Mesenchymal stem cell (in vitro differentiated cells and primary cell): ENCODE data around the gene ESRRB.

ENCODE experiments used
- DNase-seq: peaks from one replicate; pipeline ENCODE4 v3.0.0-alpha.2; 2013
- H2AFZ ChIP-seq: one replicate; pipeline ENCODE4 v1.6.1; 2013; ENCODE audit warnings: low read depth, mild to moderate bottlenecking, control low read depth, inconsistent platforms, low read length, moderate library complexity
- H2AK5ac ChIP-seq: 2 replicates; pipeline ENCODE4 v1.6.1; 2013; ENCODE audit warnings: low read length, moderate library complexity, mild to moderate bottlenecking, inconsistent platforms; ENCODE audit not compliant: severe bottlenecking
- H2BK120ac ChIP-seq: one replicate; pipeline ENCODE4 v1.6.1; 2013; ENCODE audit warnings: low read depth, mild to moderate bottlenecking, inconsistent platforms, low read length, moderate library complexity
- H2BK12ac ChIP-seq, 2 experiments: one replicate each; pipeline ENCODE4 v1.6.1; 2013; ENCODE audit warnings: inconsistent platforms in 2 of 2, low read length in 2 of 2, mild to moderate bottlenecking in 2 of 2, moderate library complexity in 2 of 2, control low read depth in 1 of 2
- H2BK15ac ChIP-seq: one replicate; pipeline ENCODE4 v1.6.1; 2013; ENCODE audit warnings: mild to moderate bottlenecking, low read depth, inconsistent platforms; ENCODE audit not compliant: poor library complexity, severe bottlenecking
- H2BK5ac ChIP-seq: 2 replicates; pipeline ENCODE4 v1.6.1; 2013; ENCODE audit warnings: low read depth, mild to moderate bottlenecking, low read length, control low read depth, inconsistent platforms; ENCODE audit not compliant: poor library complexity, severe bottlenecking
- H3K14ac ChIP-seq, 2 experiments: one replicate each; pipeline ENCODE4 v1.6.1; 2013; ENCODE audit warnings: inconsistent platforms in 2 of 2, low read length in 2 of 2, control low read depth in 1 of 2, mild to moderate bottlenecking in 1 of 2, moderate library complexity in 1 of 2
- H3K18ac ChIP-seq, 2 experiments: one replicate each; pipeline ENCODE4 v1.6.1; 2013; ENCODE audit warnings: inconsistent platforms in 2 of 2, low read length in 2 of 2, control low read depth in 1 of 2, low read depth in 1 of 2, mild to moderate bottlenecking in 1 of 2
- H3K23ac ChIP-seq, 2 experiments: one replicate each; pipeline ENCODE4 v1.6.1; 2013; ENCODE audit warnings: inconsistent platforms in 2 of 2, low read length in 2 of 2, mild to moderate bottlenecking in 2 of 2, moderate library complexity in 2 of 2, control low read depth in 1 of 2
- H3K27ac ChIP-seq: 2 replicates; pipeline ENCODE4 v1.5.1; 2013; ENCODE audit warnings: mild to moderate bottlenecking, moderate library complexity, low read length, control low read depth, inconsistent platforms; ENCODE audit not compliant: poor library complexity, severe bottlenecking
- H3K27me3 ChIP-seq, 2 experiments: 2 replicates each; pipeline versions ENCODE4 v1.6.1 to v1.7.0; 2013; ENCODE audit warnings: low read length in 2 of 2, mild to moderate bottlenecking in 2 of 2, moderate library complexity in 2 of 2, control low read depth in 1 of 2, inconsistent platforms in 1 of 2; ENCODE audit not compliant: control insufficient read depth in 1 of 2, insufficient read depth in 1 of 2
- H3K36me3 ChIP-seq, 2 experiments: 2 replicates each; pipeline versions ENCODE4 v1.6.1 to v1.7.0; 2013; ENCODE audit warnings: low read length in 2 of 2, control low read depth in 1 of 2, inconsistent platforms in 1 of 2, low read depth in 1 of 2, mild to moderate bottlenecking in 1 of 2; ENCODE audit not compliant: insufficient read depth in 2 of 2, control insufficient read depth in 1 of 2
- H3K4ac ChIP-seq, 2 experiments: one replicate each; pipeline ENCODE4 v1.6.1; 2013; ENCODE audit warnings: inconsistent platforms in 2 of 2, low read length in 2 of 2, mild to moderate bottlenecking in 2 of 2, moderate library complexity in 2 of 2, control low read depth in 1 of 2, low read depth in 1 of 2
- H3K4me1 ChIP-seq: 2 replicates; pipeline ENCODE4 v1.6.1; 2013; ENCODE audit warnings: low read depth, low read length, control low read depth; ENCODE audit not compliant: control insufficient read depth, insufficient read depth
- H3K4me2 ChIP-seq: 2 replicates; pipeline ENCODE4 v1.6.1; 2013; ENCODE audit warnings: low read length, mild to moderate bottlenecking, inconsistent platforms; ENCODE audit not compliant: poor library complexity, severe bottlenecking
- H3K4me3 ChIP-seq, 2 experiments: 2 replicates each; pipeline versions ENCODE4 v1.5.1 to v1.7.0; 2013; ENCODE audit warnings: low read length in 2 of 2, mild to moderate bottlenecking in 2 of 2, control low read depth in 1 of 2, low read depth in 1 of 2; ENCODE audit not compliant: insufficient read depth in 1 of 2
- H3K79me1 ChIP-seq: replicated peaks from 2 replicates; pipeline ENCODE4 v1.6.1; 2013; ENCODE audit warnings: mild to moderate bottlenecking, control low read depth, low read length, inconsistent platforms; ENCODE audit not compliant: poor library complexity, severe bottlenecking
- H3K9ac ChIP-seq: 2 replicates; pipeline ENCODE4 v1.7.0; 2013; ENCODE audit warnings: mild to moderate bottlenecking, low read length, moderate library complexity
- H3K9me3 ChIP-seq: 2 replicates; pipeline ENCODE4 v1.7.0; 2013; ENCODE audit warnings: mild to moderate bottlenecking, low read length; ENCODE audit not compliant: control insufficient read depth
- H4K8ac ChIP-seq: one replicate; pipeline ENCODE4 v1.6.1; 2013; ENCODE audit warnings: inconsistent platforms, mild to moderate bottlenecking, low read length, moderate library complexity
- H4K91ac ChIP-seq: one replicate; pipeline ENCODE4 v1.6.1; 2013; ENCODE audit warnings: mild to moderate bottlenecking, low read length, inconsistent platforms
- WGBS: methylation state at CpG from one replicate; pipeline ENCODE4 v1.1.7; 2013; ENCODE audit warnings: mixed read lengths; 5-methylcytosine and 5-hydroxymethylcytosine counted together

The ESRRB gene

GRCh38 chr14:76424359-76424758 is 48.4 kb downstream of the ESRRB start:
- no peak overlapping the region for H4K91ac ChIP-seq
- no peak overlapping the region for H2AK5ac ChIP-seq
- H3K23ac ChIP-seq = no peak overlapping the region
- H2BK120ac ChIP-seq = no peak overlapping the region
- H4K8ac ChIP-seq = no peak overlapping the region
- H2AFZ ChIP-seq = no peak overlapping the region
- no peaks in the 10 kb centered on the region for H3K9me3 ChIP-seq
- no peak overlapping the region for H3K27ac ChIP-seq
- DNase-seq = no peak
- H3K4me3 ChIP-seq = no peak overlapping the region
- no peak overlapping the region for H3K4ac ChIP-seq
- no peak overlapping the region for H3K18ac ChIP-seq
- H2BK5ac ChIP-seq = no peak overlapping the region
- no peaks in the 10 kb centered on the region for H3K4me1 ChIP-seq
- H3K36me3 ChIP-seq = no peaks in the 10 kb centered on the region
- H3K14ac ChIP-seq = no peak overlapping the region
- no peak overlapping the region for H2BK12ac ChIP-seq
- H3K9ac ChIP-seq = no peak overlapping the region
- peaks cover 0 to 16% of the 10 kb centered on the region in 2 experiments for H3K27me3 ChIP-seq
- H2BK15ac ChIP-seq = no peak overlapping the region
- 70% methylated on average over 4 of the region's 4 CpGs for WGBS
- no peak overlapping the region for H3K4me2 ChIP-seq
- H3K79me1 ChIP-seq = no peaks in the 10 kb centered on the region

GRCh38 chr14:76426161-76426696 is 50.3 kb downstream of the ESRRB start:
- H2BK12ac ChIP-seq = no peak overlapping the region
- no peaks in the 10 kb centered on the region for H3K36me3 ChIP-seq
- no peak for DNase-seq
- H4K91ac ChIP-seq = no peak overlapping the region
- 67% methylated on average over 1 of the region's 1 CpG for WGBS
- H3K23ac ChIP-seq = no peak overlapping the region
- H3K27me3 ChIP-seq = peaks cover 0 to 23% of the 10 kb centered on the region in 2 experiments
- no peak overlapping the region for H3K14ac ChIP-seq
- no peak overlapping the region for H3K4me2 ChIP-seq
- no peak overlapping the region for H2AK5ac ChIP-seq
- no peaks in the 10 kb centered on the region for H3K4me1 ChIP-seq
- no peaks in the 10 kb centered on the region for H3K9me3 ChIP-seq
- no peak overlapping the region for H2BK120ac ChIP-seq
- H3K4me3 ChIP-seq = no peak overlapping the region
- no peak overlapping the region for H2BK5ac ChIP-seq
- H3K9ac ChIP-seq = no peak overlapping the region
- H3K18ac ChIP-seq = no peak overlapping the region
- H4K8ac ChIP-seq = no peak overlapping the region
- no peak overlapping the region for H3K27ac ChIP-seq
- no peak overlapping the region for H2BK15ac ChIP-seq
- H3K4ac ChIP-seq = no peak overlapping the region
- no peaks in the 10 kb centered on the region for H3K79me1 ChIP-seq
- no peak overlapping the region for H2AFZ ChIP-seq

GRCh38 chr14:76428611-76429010 is 52.7 kb downstream of the ESRRB start:
- Histone ChIP-seq H3K4me1 (no peaks in the 10 kb centered on the region), H3K36me3 (no peaks in the 10 kb centered on the region), H3K79me1 (no peaks in the 10 kb centered on the region), H3K9ac (no peak overlapping the region), H3K23ac (no peak overlapping the region), H3K27me3 (peaks cover 3 to 30% of the 10 kb centered on the region in 2 experiments), H4K8ac (no peak overlapping the region), H2BK12ac (no peak overlapping the region), H2AFZ (no peak overlapping the region), H3K4me2 (no peak overlapping the region), H2BK120ac (no peak overlapping the region), H3K4ac (no peak overlapping the region), H3K4me3 (no peak overlapping the region), H2BK15ac (no peak overlapping the region), H3K27ac (no peak overlapping the region), H4K91ac (no peak overlapping the region), H2BK5ac (no peak overlapping the region), H3K14ac (no peak overlapping the region), H3K9me3 (no peaks in the 10 kb centered on the region), H3K18ac (no peak overlapping the region), H2AK5ac (no peak overlapping the region)
- 83% methylated on average over 7 of the region's 7 CpGs for WGBS
- no peak for DNase-seq

- Histone ChIP-seq H2BK12ac (no peak overlapping the region), H3K4me2 (no peak overlapping the region), H3K9me3 (no peaks in the 10 kb centered on the region), H3K27me3 (peaks cover 3 to 28% of the 10 kb centered on the region in 2 experiments), H2BK15ac (no peak overlapping the region), H3K27ac (no peak overlapping the region), H2AK5ac (no peak overlapping the region), H3K4me1 (no peaks in the 10 kb centered on the region), H3K18ac (no peak overlapping the region), H3K4ac (no peak overlapping the region), H4K8ac (no peak overlapping the region), H3K14ac (no peak overlapping the region), H3K9ac (no peak overlapping the region), H2BK120ac (no peak overlapping the region), H3K23ac (no peak overlapping the region), H4K91ac (no peak overlapping the region), H2AFZ (no peak overlapping the region), H3K36me3 (no peaks in the 10 kb centered on the region), H3K4me3 (no peak overlapping the region), H2BK5ac (no peak overlapping the region), H3K79me1 (no peaks in the 10 kb centered on the region)
- DNase-seq = no peak
- 100% methylated on average over 1 of the region's 1 CpG for WGBS
Measured at GRCh38 chr14:76430017-76430416, 54.1 kb downstream of the ESRRB start.
